A673 (cell line): ENCODE data around the gene FRMD3.

ENCODE experiments used
- CTCF ChIP-seq: fragments of 300-800, 200-600 bp; sonication (generic); conservative IDR thresholded peaks from 2 replicates; pipeline ENCODE4 v1.5.1; 2017; ENCODE audit warnings: low read depth, mild to moderate bottlenecking, antibody characterized with exemption, low read length, moderate library complexity, mixed read lengths
- EZH2 ChIP-seq: fragments of 200-600 bp; sonication (generic); IDR thresholded peaks from 2 replicates; pipeline ENCODE4 v1.6.1; 2017; ENCODE audit warnings: borderline replicate concordance, low read depth, mild to moderate bottlenecking, mixed read lengths, antibody characterized with exemption, low read length; ENCODE audit not compliant: poor library complexity, severe bottlenecking

- TF ChIP-seq CTCF (no peak), EZH2 (no peak)
Measured at GRCh38 chr9:83312537-83312936, 225.7 kb downstream of the FRMD3 start.
